Right lobe of liver (tissue), 4 donors: ENCODE measurements around the gene PCYT1A.

Experiments used
- POLR2A ChIP-seq: fragments of 450-650 bp; IDR thresholded peaks from one replicate; pipeline ENCODE4 v1.6.1; 2017; ENCODE audit warnings: antibody characterized with exemption, mild to moderate bottlenecking
- TF ChIP-seq, protein P1 (sequence below), 4 donors: fragments of 200-600 bp in 3 of 4; fragments of 450-650 bp in 1 of 4; IDR thresholded peaks; one replicate each; pipeline versions ENCODE4 v1.5.1 to v1.8.0; 2016 to 2022; ENCODE audit warnings: antibody characterized with exemption in 4 of 4, mild to moderate bottlenecking in 2 of 4
- donor health status: DM: no; HTN: no; CAD: no.
- donor health status: DM: no; HTN: no; CAD: no.
- donor health status: DM: no; HTN: yes; CAD: no.

DNA sequence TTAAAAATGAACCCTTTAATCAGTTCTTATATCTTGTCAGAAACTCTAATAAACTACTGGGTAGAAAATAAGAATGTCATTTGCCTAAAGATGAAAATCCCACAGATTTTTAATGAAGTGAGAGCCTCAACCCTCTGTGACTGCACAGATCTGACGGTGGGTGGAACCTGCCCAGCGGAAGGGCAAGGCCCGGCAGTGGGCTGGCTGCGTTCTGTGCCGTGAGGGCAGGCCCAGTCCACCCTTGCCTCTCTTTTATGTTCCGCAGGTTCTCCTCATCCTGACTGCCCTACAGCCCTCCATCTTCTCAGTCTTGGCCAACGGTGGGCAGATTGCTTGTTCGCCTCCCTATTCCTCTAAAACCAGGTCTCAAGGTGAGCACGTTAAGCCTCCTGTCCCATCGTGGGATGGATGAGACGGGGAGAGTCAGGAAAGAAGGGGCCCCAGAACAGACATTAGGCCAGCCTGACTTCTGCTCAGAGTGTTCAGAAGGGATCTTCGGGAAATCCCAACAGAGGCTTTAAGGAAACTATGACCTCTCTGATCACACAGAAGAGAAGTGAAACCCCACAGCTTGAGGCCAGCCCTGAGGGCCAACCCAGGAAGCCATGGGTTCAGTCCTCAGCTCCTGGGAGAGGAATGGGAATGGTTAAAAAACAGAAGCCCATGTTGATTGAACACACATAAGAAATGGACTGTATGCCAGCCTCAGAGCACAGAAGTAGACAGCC is 55.2 kb downstream of the PCYT1A start:
- TF ChIP-seq POLR2A: no peak
- TF ChIP-seq, protein P1, sequence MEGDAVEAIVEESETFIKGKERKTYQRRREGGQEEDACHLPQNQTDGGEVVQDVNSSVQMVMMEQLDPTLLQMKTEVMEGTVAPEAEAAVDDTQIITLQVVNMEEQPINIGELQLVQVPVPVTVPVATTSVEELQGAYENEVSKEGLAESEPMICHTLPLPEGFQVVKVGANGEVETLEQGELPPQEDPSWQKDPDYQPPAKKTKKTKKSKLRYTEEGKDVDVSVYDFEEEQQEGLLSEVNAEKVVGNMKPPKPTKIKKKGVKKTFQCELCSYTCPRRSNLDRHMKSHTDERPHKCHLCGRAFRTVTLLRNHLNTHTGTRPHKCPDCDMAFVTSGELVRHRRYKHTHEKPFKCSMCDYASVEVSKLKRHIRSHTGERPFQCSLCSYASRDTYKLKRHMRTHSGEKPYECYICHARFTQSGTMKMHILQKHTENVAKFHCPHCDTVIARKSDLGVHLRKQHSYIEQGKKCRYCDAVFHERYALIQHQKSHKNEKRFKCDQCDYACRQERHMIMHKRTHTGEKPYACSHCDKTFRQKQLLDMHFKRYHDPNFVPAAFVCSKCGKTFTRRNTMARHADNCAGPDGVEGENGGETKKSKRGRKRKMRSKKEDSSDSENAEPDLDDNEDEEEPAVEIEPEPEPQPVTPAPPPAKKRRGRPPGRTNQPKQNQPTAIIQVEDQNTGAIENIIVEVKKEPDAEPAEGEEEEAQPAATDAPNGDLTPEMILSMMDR (IDR thresholded peaks at IDR 0.05): no peak
